ENCODE measurements around the gene AKT3. TPM values are rescaled to one million over a fixed set of nuclear protein-coding genes. Genes with fewer than 3 reads are reported as not detected.

The AKT3 gene
- total and polyA plus RNA-seq, 2 of the 8 experiments (the other 6 are each of a cell fraction or from before 2014, with no cell fraction given), result 6.0 to 36.4 TPM

DNA sequence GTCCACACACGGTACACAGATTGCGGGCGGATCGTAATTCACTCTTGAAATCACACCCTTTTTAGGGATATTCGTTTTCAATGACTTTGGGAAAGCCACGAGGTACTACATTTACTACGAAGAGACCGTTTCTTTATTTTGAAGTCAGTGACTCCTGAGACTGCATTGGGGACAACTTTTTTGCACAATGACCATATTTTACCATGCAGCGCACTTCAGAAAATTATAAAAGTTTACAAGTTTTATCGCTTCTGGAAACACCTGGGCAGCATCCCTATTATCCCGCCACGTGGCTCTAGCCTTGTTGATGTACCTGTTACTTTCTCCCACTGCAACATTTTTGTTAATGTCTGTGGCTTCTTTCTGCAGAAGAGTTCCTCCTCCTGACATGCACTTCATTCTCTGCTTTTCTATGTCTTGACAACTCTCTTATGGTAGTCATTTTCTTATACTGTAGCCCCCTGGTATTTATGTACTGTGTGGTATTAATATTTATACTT, 1.3 kb upstream of the AKT3 start:
- peak; percentile 7 for FAIRE-seq
- TF ChIP-seq KDM4A (IDR thresholded peaks at IDR 0.05; ENCODE audit: low read depth, low read length, severe bottlenecking) (peak; percentile 37), FOSL1 (IDR thresholded peaks at IDR 0.05; ENCODE audit: insufficient read depth, low read depth, low read length) (no peak), TEAD4 (IDR thresholded peaks at IDR 0.05; ENCODE audit: low read depth, low read length) (no peak), CHD2 (IDR thresholded peaks at IDR 0.05; ENCODE audit: low read length) (no peak), JUN (IDR thresholded peaks at IDR 0.05; ENCODE audit: low read depth, low read length) (no peak), RNF2 (IDR thresholded peaks at IDR 0.05; ENCODE audit: borderline replicate concordance, low read depth, low read length, missing control alignments, poor library complexity, severe bottlenecking) (no peak)
- TF ChIP-seq, protein P1, sequence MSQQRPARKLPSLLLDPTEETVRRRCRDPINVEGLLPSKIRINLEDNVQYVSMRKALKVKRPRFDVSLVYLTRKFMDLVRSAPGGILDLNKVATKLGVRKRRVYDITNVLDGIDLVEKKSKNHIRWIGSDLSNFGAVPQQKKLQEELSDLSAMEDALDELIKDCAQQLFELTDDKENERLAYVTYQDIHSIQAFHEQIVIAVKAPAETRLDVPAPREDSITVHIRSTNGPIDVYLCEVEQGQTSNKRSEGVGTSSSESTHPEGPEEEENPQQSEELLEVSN (IDR thresholded peaks at IDR 0.05), result peak; percentile 87; the same call in 1 of the 2 replicates
- TF ChIP-seq, protein P2, sequence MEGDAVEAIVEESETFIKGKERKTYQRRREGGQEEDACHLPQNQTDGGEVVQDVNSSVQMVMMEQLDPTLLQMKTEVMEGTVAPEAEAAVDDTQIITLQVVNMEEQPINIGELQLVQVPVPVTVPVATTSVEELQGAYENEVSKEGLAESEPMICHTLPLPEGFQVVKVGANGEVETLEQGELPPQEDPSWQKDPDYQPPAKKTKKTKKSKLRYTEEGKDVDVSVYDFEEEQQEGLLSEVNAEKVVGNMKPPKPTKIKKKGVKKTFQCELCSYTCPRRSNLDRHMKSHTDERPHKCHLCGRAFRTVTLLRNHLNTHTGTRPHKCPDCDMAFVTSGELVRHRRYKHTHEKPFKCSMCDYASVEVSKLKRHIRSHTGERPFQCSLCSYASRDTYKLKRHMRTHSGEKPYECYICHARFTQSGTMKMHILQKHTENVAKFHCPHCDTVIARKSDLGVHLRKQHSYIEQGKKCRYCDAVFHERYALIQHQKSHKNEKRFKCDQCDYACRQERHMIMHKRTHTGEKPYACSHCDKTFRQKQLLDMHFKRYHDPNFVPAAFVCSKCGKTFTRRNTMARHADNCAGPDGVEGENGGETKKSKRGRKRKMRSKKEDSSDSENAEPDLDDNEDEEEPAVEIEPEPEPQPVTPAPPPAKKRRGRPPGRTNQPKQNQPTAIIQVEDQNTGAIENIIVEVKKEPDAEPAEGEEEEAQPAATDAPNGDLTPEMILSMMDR (IDR thresholded peaks at IDR 0.05; ENCODE audit: control extremely low read depth in 1 of 3, insufficient read depth in 1 of 3, low read depth in 1 of 3, low read length in 3 of 3), result no peak
- TF ChIP-seq, protein P3, sequence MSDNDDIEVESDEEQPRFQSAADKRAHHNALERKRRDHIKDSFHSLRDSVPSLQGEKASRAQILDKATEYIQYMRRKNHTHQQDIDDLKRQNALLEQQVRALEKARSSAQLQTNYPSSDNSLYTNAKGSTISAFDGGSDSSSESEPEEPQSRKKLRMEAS (IDR thresholded peaks at IDR 0.05), result peak; percentile 73; the same call in 1 of the 2 replicates

More for the DNA sequence above, 1.3 kb upstream of the AKT3 start:
- H3K27me3 ChIP-seq (replicated peaks in 1 of 4; ENCODE audit: control insufficient read depth in 3 of 4, extremely low read depth in 1 of 4, insufficient read depth in 3 of 4, low read length in 3 of 4), result no peaks in the 10 kb centered on the region
- peak overlapping the region; percentile 51 to 92 (median 84); a peak in 6 of 7 replicates for H3K9ac ChIP-seq (replicated peaks in 1 of 4; ENCODE audit: extremely low read depth in 1 of 4, low read depth in 3 of 4, low read length in 3 of 4)
- H3K4me1 ChIP-seq (replicated peaks in 1 of 4; ENCODE audit: control insufficient read depth in 3 of 4, insufficient read depth in 4 of 4, low read length in 3 of 4), result peaks cover 0 to 4% (median 2%) of the 10 kb centered on the region in 4 experiments; a peak in 3 of 7 replicates
- peak overlapping the region; percentile 55 to 75 (median 62) for H3K4me3 ChIP-seq (ENCODE audit: extremely low read depth in 1 of 4, insufficient read depth in 2 of 4, low read depth in 3 of 4, low read length in 4 of 4)
- H3K36me3 ChIP-seq (ENCODE audit: control insufficient read depth in 2 of 4, insufficient read depth in 4 of 4, low read length in 3 of 4), result no peaks in the 10 kb centered on the region
- peak overlapping the region; percentile 8 for H3K4ac ChIP-seq (replicated peaks; ENCODE audit: insufficient read length, low read depth, low read length)
- ChIA-PET POLR2A (ENCODE audit: partially characterized antibody) (no interaction called here), CTCF (ENCODE audit: partially characterized antibody) (no interaction called here)
- 8% methylated on average over 12 of the region's 12 CpGs; no CpG with 5 or more reads in 1 of the 2 experiments for WGBS, 2 experiments (ENCODE audit: extremely low coverage in 1 of 2, insufficient coverage in 1 of 2, insufficient read length in 1 of 2, insufficient replicate concordance in 2 of 2, low coverage in 1 of 2, low lambda C conversion rate in 2 of 2, missing lambda C conversion rate in 1 of 2)
- 0 out of 2 replicates have a peak overlapping the region, but pooled peaks have one; percentile 55 for H2BK15ac ChIP-seq (ENCODE audit: low read length)
- H4K5ac ChIP-seq (ENCODE audit: insufficient read length, low read depth, low read length), result peak overlapping the region; percentile 24
- H3K18ac ChIP-seq (ENCODE audit: extremely low read depth, low read length), result peak overlapping the region; percentile 96
- H4K8ac ChIP-seq (ENCODE audit: extremely low read depth, insufficient read depth, low read length), result peak overlapping the region; percentile 97; the same call in 1 of the 2 replicates
- H3K56ac ChIP-seq (replicated peaks; ENCODE audit: insufficient read length, low read depth, low read length), result peak overlapping the region; percentile 42
- no peak overlapping the region for H2AK5ac ChIP-seq (ENCODE audit: low read depth, low read length)
- H2BK20ac ChIP-seq (ENCODE audit: low read length), result no peak overlapping the region
- no peaks in the 10 kb centered on the region for H3K79me1 ChIP-seq (ENCODE audit: low read depth, low read length)
- peak overlapping the region; percentile 8 for H4K91ac ChIP-seq (replicated peaks; ENCODE audit: insufficient read length, low read length)
- no peak overlapping the region for H3K23ac ChIP-seq (ENCODE audit: insufficient read length)
- H3K79me2 ChIP-seq (ENCODE audit: control insufficient read depth in 1 of 2, insufficient read depth in 2 of 2, low read length in 2 of 2), result peaks cover 0 to 24% of the 10 kb centered on the region in 2 experiments; a peak in 2 of 4 replicates
- H2AFZ ChIP-seq (ENCODE audit: low read length), result peak overlapping the region; percentile 95
- no peak overlapping the region for H3K14ac ChIP-seq (ENCODE audit: insufficient read length)
- H3K27ac ChIP-seq (ENCODE audit: low read depth, low read length), result peak overlapping the region; percentile 92
- peak overlapping the region; percentile 70 to 90 for H3K4me2 ChIP-seq (ENCODE audit: insufficient read depth in 1 of 2, low read depth in 2 of 2, low read length in 2 of 2)
- no peaks in the 10 kb centered on the region for H4K20me1 ChIP-seq (replicated peaks in 1 of 2; ENCODE audit: control insufficient read depth in 1 of 2, insufficient read depth in 2 of 2, low read length in 2 of 2)
- peaks cover 5% of the 10 kb centered on the region for H3K23me2 ChIP-seq (ENCODE audit: low read depth, low read length)
- H2BK12ac ChIP-seq (ENCODE audit: low read depth, low read length), result peak overlapping the region; percentile 96
- no peak for DNase-seq (ENCODE audit: low read depth in 1 of 2, low spot score in 2 of 2)
- no peak overlapping the region for H2BK120ac ChIP-seq (replicated peaks; ENCODE audit: low read depth, low read length)
- peak overlapping the region; percentile 86; the same call in 1 of the 2 replicates for H2BK5ac ChIP-seq (ENCODE audit: low read depth, low read length)
- H3K9me3 ChIP-seq (ENCODE audit: insufficient read depth in 2 of 2, low read depth in 1 of 2, low read length in 1 of 2), result no peaks in the 10 kb centered on the region

All from H1 (cell line).